Measurements from ENCODE around the gene DSCAML1. TPM values are rescaled to one million over a fixed set of nuclear protein-coding genes. Genes with fewer than 3 reads are reported as not detected.

DSCAML1 gene
- total and polyA plus RNA-seq, 8 donors, result 0.08 to 2.9 (median 0.45) TPM

- intact Hi-C loops (cut with DNase I; ENCODE audit: low total_unique reads), result no loop called here
- Histone ChIP-seq H3K36me3 (no peaks in the 10 kb centered on the region), H3K27me3 (peaks cover 0 to 32% (median 0%) of the 10 kb centered on the region in 3 donors), H3K27ac (no peak overlapping the region), H3K4me1 (no peaks in the 10 kb centered on the region), H3K4me3 (no peak overlapping the region), H3K9me3 (no peaks in the 10 kb centered on the region)
- 63 to 81% (median 69%) methylated on average over 10 to 12 of the region's 12 CpGs for WGBS, 5 donors
- TF ChIP-seq POLR2AphosphoS5 (IDR thresholded peaks at IDR 0.05), result no peak
- TF ChIP-seq CTCF (IDR thresholded peaks at IDR 0.05), result no peak
- no peak for TF ChIP-seq POLR2A (IDR thresholded peaks at IDR 0.05)
- TF ChIP-seq EP300 (IDR thresholded peaks at IDR 0.05), result no peak
- DNase-seq, result no peak
Observed at GRCh38 chr11:117677729-117678310, 119.2 kb downstream of the DSCAML1 start.

GRCh38 chr11:117676501-117676900, 120.5 kb downstream of the DSCAML1 start:
- Histone ChIP-seq H3K9me3 (no peaks in the 10 kb centered on the region), H3K27me3 (peaks cover 0 to 32% (median 0%) of the 10 kb centered on the region in 3 donors), H3K4me3 (no peak overlapping the region), H3K36me3 (no peaks in the 10 kb centered on the region), H3K4me1 (no peaks in the 10 kb centered on the region), H3K27ac (no peak overlapping the region)
- 88 to 94% (median 89%) methylated on average over 7 of the region's 7 CpGs for WGBS, 5 donors
- DNase-seq, result no peak
- no peak for TF ChIP-seq POLR2AphosphoS5 (IDR thresholded peaks at IDR 0.05)
- TF ChIP-seq EP300 (IDR thresholded peaks at IDR 0.05), result no peak
- TF ChIP-seq POLR2A (IDR thresholded peaks at IDR 0.05), result no peak
- no peak for TF ChIP-seq CTCF (IDR thresholded peaks at IDR 0.05)
- intact Hi-C loops (cut with DNase I; ENCODE audit: low total_unique reads), result no loop called here

GRCh38 chr11:117673602-117674001, 123.4 kb downstream of the DSCAML1 start:
- TF ChIP-seq CTCF (IDR thresholded peaks at IDR 0.05) (no peak), POLR2A (IDR thresholded peaks at IDR 0.05) (no peak), EP300 (IDR thresholded peaks at IDR 0.05) (no peak)
- no peak overlapping the region for H3K4me3 ChIP-seq
- no peaks in the 10 kb centered on the region for H3K9me3 ChIP-seq
- H3K4me1 ChIP-seq, result no peaks in the 10 kb centered on the region
- H3K27me3 ChIP-seq, result peaks cover 0 to 32% (median 0%) of the 10 kb centered on the region in 3 donors
- intact Hi-C loops (cut with DNase I; ENCODE audit: low total_unique reads), result no loop called here
- H3K36me3 ChIP-seq, result no peaks in the 10 kb centered on the region
- DNase-seq, result no peak
- 64 to 73% (median 65%) methylated on average over 8 of the region's 8 CpGs for WGBS, 5 donors
- H3K27ac ChIP-seq, result no peak overlapping the region

- Histone ChIP-seq H3K27ac (no peak overlapping the region), H3K9me3 (no peaks in the 10 kb centered on the region), H3K4me1 (no peaks in the 10 kb centered on the region), H3K27me3 (peaks cover 0 to 19% (median 0%) of the 10 kb centered on the region in 3 donors), H3K36me3 (no peaks in the 10 kb centered on the region), H3K4me3 (no peak overlapping the region)
- intact Hi-C loops (cut with DNase I; ENCODE audit: low total_unique reads), result no loop called here
- TF ChIP-seq POLR2A (IDR thresholded peaks at IDR 0.05) (no peak), EP300 (IDR thresholded peaks at IDR 0.05) (no peak), POLR2AphosphoS5 (IDR thresholded peaks at IDR 0.05) (no peak), CTCF (IDR thresholded peaks at IDR 0.05) (no peak)
- no peak for DNase-seq
- 63 to 76% (median 71%) methylated on average over 4 of the region's 4 CpGs for WGBS, 5 donors
Observed at GRCh38 chr11:117671370-117671769, 125.6 kb downstream of the DSCAML1 start.
